Measurements from ENCODE around the gene G6PC1. TPM values are rescaled to one million over a fixed set of nuclear protein-coding genes. Genes with fewer than 3 reads are reported as not detected.
A peak's percentile ranks its signal among the peaks of the same experiment; 100 is the strongest.
"Not testable (repeated sequence)": the region's sequence is repeated elsewhere in the genome, so short reads cannot be mapped to it uniquely, and the experiment has no call there.

The G6PC1 gene
- total and polyA plus RNA-seq, 2 experiments from 2014 or later: not detected

DNA sequence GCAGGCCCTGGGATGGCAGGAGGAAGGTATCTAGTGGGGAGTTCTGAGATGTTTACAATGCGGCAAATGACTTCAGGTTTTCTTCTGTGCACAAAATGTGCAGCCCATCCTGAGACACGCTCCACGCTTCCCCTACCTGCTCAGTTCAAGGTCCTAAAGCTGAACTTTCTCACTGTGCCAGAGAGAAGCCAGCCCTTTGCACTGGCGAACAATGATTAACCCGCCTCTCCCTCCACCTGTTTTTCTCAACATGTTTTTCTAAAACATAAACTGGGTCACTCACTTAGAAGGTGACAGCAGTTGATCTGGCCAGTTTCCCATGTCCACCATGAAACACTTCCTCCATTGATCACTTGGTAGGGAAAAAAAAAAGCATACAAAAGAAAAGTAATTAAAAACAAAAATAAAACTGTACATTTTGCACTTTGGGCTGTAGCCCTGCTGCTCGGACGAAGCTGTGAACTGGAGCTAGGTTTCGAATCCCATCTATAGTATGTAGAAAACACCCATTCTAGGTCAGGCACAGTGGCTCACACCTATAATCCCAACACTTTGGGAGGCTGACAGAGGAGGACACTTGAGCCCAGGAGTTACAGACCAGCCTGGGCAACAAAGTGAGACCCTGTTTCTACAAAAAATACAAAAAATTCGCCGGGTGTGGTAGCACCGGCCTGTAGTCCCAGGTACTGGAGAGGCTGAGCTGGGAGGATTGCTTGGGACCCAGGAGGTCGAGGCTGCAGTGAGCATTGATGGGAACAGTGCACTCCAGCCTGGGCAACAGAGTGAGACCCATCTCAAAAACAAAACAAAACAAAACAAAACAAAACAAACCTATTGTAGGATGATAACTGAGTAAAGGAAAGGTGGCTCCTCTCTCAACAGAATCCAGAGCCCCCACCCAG is 6.1 kb upstream of the G6PC1 start:
- no peaks in the 10 kb centered on the region for H3K9me3 ChIP-seq (ENCODE audit: low read depth)
- no peaks in the 10 kb centered on the region for H4K20me1 ChIP-seq (ENCODE audit: insufficient read depth)
- in situ Hi-C loops (cut with MboI): no loop called here
- 74 to 75% methylated on average over 12 of the region's 12 CpGs for WGBS, 2 experiments (ENCODE audit: low coverage in 1 of 2, low lambda C conversion rate in 2 of 2, missing lambda C conversion rate in 2 of 2)
- no peak overlapping the region; the same call in 1 of the 2 replicates for H3K4me3 ChIP-seq
- H3K36me3 ChIP-seq (ENCODE audit: low read depth): no peaks in the 10 kb centered on the region
- peaks cover 18% of the 10 kb centered on the region for H3K4me1 ChIP-seq (ENCODE audit: insufficient read depth)
- H3F3A ChIP-seq (ENCODE audit: insufficient read depth): peaks cover 15% of the 10 kb centered on the region; the same call in 1 of the 2 replicates
- peak overlapping the region; percentile 53 for H3K4me2 ChIP-seq (ENCODE audit: unreplicated experiment)
- TF ChIP-seq EZH2 (IDR thresholded peaks at IDR 0.05; ENCODE audit: insufficient read depth, poor library complexity, severe bottlenecking): no peak
- TF ChIP-seq EZH2phosphoT487 (IDR thresholded peaks at IDR 0.05; ENCODE audit: insufficient read depth, low read depth): no peak
- H3K9me2 ChIP-seq (ENCODE audit: insufficient read depth): no peaks in the 10 kb centered on the region
- no peaks in the 10 kb centered on the region; the same call in 1 of the 2 replicates for H3K27me3 ChIP-seq (replicated peaks; ENCODE audit: insufficient read depth)
- H2AFZ ChIP-seq: no peak overlapping the region
- H3K27ac ChIP-seq: peak overlapping the region; percentile 27; the same call in 1 of the 2 replicates
- DNase-seq: no peak
- no peak overlapping the region for H3K9ac ChIP-seq
- H3K79me2 ChIP-seq (ENCODE audit: insufficient read depth): no peaks in the 10 kb centered on the region

DNA sequence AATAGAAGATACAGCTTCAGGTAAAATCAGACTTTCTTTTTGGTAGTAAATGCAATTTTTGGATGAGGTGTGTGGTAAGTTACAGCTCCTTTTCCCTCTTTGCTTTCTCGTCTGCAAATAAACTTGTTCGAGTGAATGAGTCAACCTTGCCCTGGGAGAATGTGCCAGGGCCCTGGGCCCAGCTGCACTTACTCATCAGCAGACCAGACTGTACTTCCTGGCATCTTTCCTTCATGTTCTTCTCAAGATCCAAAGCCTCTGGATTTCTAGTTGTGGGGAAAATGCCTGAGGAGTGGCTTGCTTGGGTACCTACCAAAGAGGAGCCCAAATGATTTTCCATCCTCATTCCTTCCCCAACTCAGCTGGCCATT is 5.4 kb upstream of the G6PC1 start:
- in situ Hi-C loops (cut with MboI): no loop called here
- no peak for TF ChIP-seq EZH2 (IDR thresholded peaks at IDR 0.05; ENCODE audit: insufficient read depth, poor library complexity, severe bottlenecking)
- TF ChIP-seq EZH2phosphoT487 (IDR thresholded peaks at IDR 0.05; ENCODE audit: insufficient read depth, low read depth): no peak
- Histone ChIP-seq H4K20me1 (ENCODE audit: insufficient read depth) (no peaks in the 10 kb centered on the region), H3K4me1 (ENCODE audit: insufficient read depth) (peaks cover 18% of the 10 kb centered on the region), H3K4me3 (no peak overlapping the region; the same call in 1 of the 2 replicates), H3K27ac (peak overlapping the region; percentile 27; the same call in 1 of the 2 replicates), H3K9ac (no peak overlapping the region), H3K9me2 (ENCODE audit: insufficient read depth) (no peaks in the 10 kb centered on the region), H3F3A (ENCODE audit: insufficient read depth) (peaks cover 15% of the 10 kb centered on the region; the same call in 1 of the 2 replicates), H2AFZ (no peak overlapping the region), H3K9me3 (ENCODE audit: low read depth) (no peaks in the 10 kb centered on the region), H3K27me3 (replicated peaks; ENCODE audit: insufficient read depth) (no peaks in the 10 kb centered on the region; the same call in 1 of the 2 replicates), H3K4me2 (ENCODE audit: unreplicated experiment) (peak overlapping the region; percentile 53), H3K79me2 (ENCODE audit: insufficient read depth) (no peaks in the 10 kb centered on the region), H3K36me3 (ENCODE audit: low read depth) (no peaks in the 10 kb centered on the region)
- WGBS, 2 experiments (ENCODE audit: low coverage in 1 of 2, low lambda C conversion rate in 2 of 2, missing lambda C conversion rate in 2 of 2): 0% methylated on average over 2 of the region's 2 CpGs
- DNase-seq: peak; percentile 97

DNA sequence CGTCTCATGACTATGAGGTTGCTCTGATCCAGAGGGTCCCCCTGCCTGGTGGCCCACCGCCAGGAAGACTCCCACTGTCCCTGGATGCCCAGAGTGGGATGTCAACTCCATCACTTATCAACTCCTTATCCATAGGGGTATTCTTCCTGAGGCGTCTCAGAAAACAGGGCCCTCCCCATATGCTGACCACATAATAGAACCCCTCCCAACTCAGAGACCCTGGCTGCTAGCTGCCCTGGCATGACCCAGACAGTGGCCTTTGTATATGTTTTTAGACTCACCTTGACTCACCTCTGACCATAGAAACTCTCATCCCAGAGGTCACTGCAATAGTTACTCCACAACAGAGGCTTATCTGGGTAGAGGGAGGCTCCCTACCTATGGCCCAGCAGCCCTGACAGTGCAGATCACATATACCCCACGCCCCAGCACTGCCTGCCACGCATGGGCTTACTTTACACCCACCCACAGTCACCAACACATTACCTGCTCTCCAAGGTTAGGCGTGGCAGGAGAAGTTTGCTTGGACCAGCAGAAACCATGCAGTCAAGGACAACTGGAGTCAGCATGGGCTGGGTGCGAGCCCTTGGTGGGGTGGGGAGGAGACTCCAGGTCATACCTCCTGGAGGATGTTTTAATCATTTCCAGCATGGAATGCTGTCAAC is 2.3 kb upstream of the G6PC1 start:
- no peak for DNase-seq
- H3K9ac ChIP-seq: no peak overlapping the region
- 76 to 78% methylated on average over 7 of the region's 7 CpGs for WGBS, 2 experiments (ENCODE audit: low coverage in 1 of 2, low lambda C conversion rate in 2 of 2, missing lambda C conversion rate in 2 of 2)
- H3K79me2 ChIP-seq (ENCODE audit: insufficient read depth): no peaks in the 10 kb centered on the region
- no peak for TF ChIP-seq EZH2phosphoT487 (IDR thresholded peaks at IDR 0.05; ENCODE audit: insufficient read depth, low read depth)
- TF ChIP-seq EZH2 (IDR thresholded peaks at IDR 0.05; ENCODE audit: insufficient read depth, poor library complexity, severe bottlenecking): no peak
- H3K36me3 ChIP-seq (ENCODE audit: low read depth): no peaks in the 10 kb centered on the region
- H2AFZ ChIP-seq: no peak overlapping the region
- no peak overlapping the region for H3K4me2 ChIP-seq (ENCODE audit: unreplicated experiment)
- no peak overlapping the region for H3K27ac ChIP-seq
- H3K9me2 ChIP-seq (ENCODE audit: insufficient read depth): no peaks in the 10 kb centered on the region
- in situ Hi-C loops (cut with MboI): no loop called here
- no peak overlapping the region for H3K4me3 ChIP-seq
- no peaks in the 10 kb centered on the region for H3K9me3 ChIP-seq (ENCODE audit: low read depth)
- H4K20me1 ChIP-seq (ENCODE audit: insufficient read depth): no peaks in the 10 kb centered on the region
- H3F3A ChIP-seq (ENCODE audit: insufficient read depth): 0 out of 2 replicates have a peak, but pooled peaks cover 7% of the 10 kb centered on the region
- H3K27me3 ChIP-seq (replicated peaks; ENCODE audit: insufficient read depth): no peaks in the 10 kb centered on the region; the same call in 1 of the 2 replicates
- peaks cover 9% of the 10 kb centered on the region for H3K4me1 ChIP-seq (ENCODE audit: insufficient read depth)

DNA sequence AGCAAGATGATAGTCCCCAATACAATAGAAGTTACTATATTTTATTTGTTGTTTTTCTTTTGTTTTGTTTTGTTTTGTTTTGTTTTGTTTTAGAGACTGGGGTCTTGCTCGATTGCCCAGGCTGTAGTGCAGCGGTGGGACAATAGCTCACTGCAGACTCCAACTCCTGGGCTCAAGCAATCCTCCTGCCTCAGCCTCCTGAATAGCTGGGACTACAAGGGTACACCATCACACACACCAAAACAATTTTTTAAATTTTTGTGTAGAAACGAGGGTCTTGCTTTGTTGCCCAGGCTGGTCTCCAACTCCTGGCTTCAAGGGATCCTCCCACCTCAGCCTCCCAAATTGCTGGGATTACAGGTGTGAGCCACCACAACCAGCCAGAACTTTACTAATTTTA is 618 bp upstream of the G6PC1 start:
- H3K9me2 ChIP-seq (ENCODE audit: insufficient read depth); H3K9ac ChIP-seq; H3K79me2 ChIP-seq (ENCODE audit: insufficient read depth); H3K27me3 ChIP-seq (replicated peaks; ENCODE audit: insufficient read depth); H3K4me2 ChIP-seq (ENCODE audit: unreplicated experiment); in situ Hi-C loops (cut with MboI); H3K27ac ChIP-seq; H3K4me3 ChIP-seq; H3K9me3 ChIP-seq (ENCODE audit: low read depth); H4K20me1 ChIP-seq (ENCODE audit: insufficient read depth); DNase-seq; H2AFZ ChIP-seq; H3K4me1 ChIP-seq (ENCODE audit: insufficient read depth); H3F3A ChIP-seq (ENCODE audit: insufficient read depth); H3K36me3 ChIP-seq (ENCODE audit: low read depth): not testable (repeated sequence)
- 50 to 53% methylated on average over 3 of the region's 3 CpGs for WGBS, 2 experiments (ENCODE audit: low coverage in 1 of 2, low lambda C conversion rate in 2 of 2, missing lambda C conversion rate in 2 of 2)

All from GM23248 (cell line).